RWPE2 (cell line): ENCODE measurements around the gene DOP1B.
A peak's percentile ranks its signal among the peaks of the same experiment; 100 is the strongest.

Experiments
- ATAC-seq: fragments of 200-7000 bp; cut with Tn5 transposase; 3 replicates; pipeline ENCODE4 v1.9.1; 2021; ENCODE audit warnings: low read depth
- DNase-seq: peaks from one replicate; pipeline ENCODE4 v3.0.0-alpha.2; 2020; ENCODE audit warnings: low spot score
- H3K27ac ChIP-seq: fragments of 450-650 bp; 2 replicates; pipeline ENCODE4 v1.5.1; 2017; ENCODE audit warnings: mild to moderate bottlenecking; ENCODE audit not compliant: poor library complexity, severe bottlenecking
- H3K27me3 ChIP-seq: fragments of 250-450 bp; sonication (Bioruptor Pico); 2 replicates; pipeline ENCODE4 v1.5.1; 2021; ENCODE audit warnings: mild to moderate bottlenecking, moderate library complexity; ENCODE audit not compliant: insufficient read depth, poor library complexity, severe bottlenecking
- H3K36me3 ChIP-seq: fragments of 250-450 bp; sonication (Bioruptor Pico); 2 replicates; pipeline ENCODE4 v1.5.1; 2020; ENCODE audit warnings: low read depth, mild to moderate bottlenecking, moderate library complexity
- H3K4me1 ChIP-seq: fragments of 250-450 bp; sonication (Bioruptor Pico); 2 replicates; pipeline ENCODE4 v1.5.1; 2021; ENCODE audit warnings: mild to moderate bottlenecking, moderate library complexity; ENCODE audit not compliant: insufficient read depth, poor library complexity, severe bottlenecking
- H3K4me3 ChIP-seq: fragments of 250-450 bp; sonication (Bioruptor Pico); 2 replicates; pipeline ENCODE4 v1.5.1; 2021; ENCODE audit warnings: mild to moderate bottlenecking, moderate library complexity; ENCODE audit not compliant: severe bottlenecking
- H3K9me3 ChIP-seq: fragments of 250-450 bp; sonication (Bioruptor Pico); 2 replicates; pipeline ENCODE4 v1.5.1; 2021; ENCODE audit warnings: mild to moderate bottlenecking, moderate library complexity; ENCODE audit not compliant: severe bottlenecking
- CTCF ChIP-seq: fragments of 450-650 bp; IDR thresholded peaks from one replicate; pipeline ENCODE4 v1.5.1; 2017; ENCODE audit warnings: mild to moderate bottlenecking, moderate library complexity; ENCODE audit not compliant: poor library complexity, severe bottlenecking

DOP1B gene

GRCh38 chr21:36115138-36115730, 41.4 kb upstream of the DOP1B start:
- no peak for TF ChIP-seq CTCF
- DNase-seq = no peak
- Histone ChIP-seq H3K36me3 (no peaks in the 10 kb centered on the region), H3K9me3 (no peaks in the 10 kb centered on the region), H3K4me3 (no peak overlapping the region), H3K4me1 (no peaks in the 10 kb centered on the region), H3K27me3 (no peaks in the 10 kb centered on the region), H3K27ac (no peak overlapping the region)
- no peak for ATAC-seq

GRCh38 chr21:36117286-36117741, 39.3 kb upstream of the DOP1B start:
- H3K36me3 ChIP-seq = no peaks in the 10 kb centered on the region
- DNase-seq (no peak), ATAC-seq (no peak)
- H3K9me3 ChIP-seq = no peaks in the 10 kb centered on the region
- H3K4me3 ChIP-seq = no peak overlapping the region
- no peak for TF ChIP-seq CTCF
- H3K27me3 ChIP-seq = no peaks in the 10 kb centered on the region
- no peaks in the 10 kb centered on the region for H3K4me1 ChIP-seq
- H3K27ac ChIP-seq = no peak overlapping the region

GRCh38 chr21:36120304-36120888, 36.2 kb upstream of the DOP1B start:
- Histone ChIP-seq H3K4me3 (no peak overlapping the region), H3K9me3 (no peaks in the 10 kb centered on the region), H3K27me3 (no peaks in the 10 kb centered on the region), H3K36me3 (no peaks in the 10 kb centered on the region), H3K4me1 (no peaks in the 10 kb centered on the region), H3K27ac (no peak overlapping the region)
- DNase-seq = no peak
- ATAC-seq = no peak
- no peak for TF ChIP-seq CTCF

GRCh38 chr21:36122977-36123376, 33.6 kb upstream of the DOP1B start:
- H3K27ac ChIP-seq = no peak overlapping the region
- ATAC-seq (no peak), DNase-seq (no peak)
- H3K4me3 ChIP-seq = no peak overlapping the region
- H3K4me1 ChIP-seq = peaks cover 12% of the 10 kb centered on the region
- no peaks in the 10 kb centered on the region for H3K9me3 ChIP-seq
- peak; percentile 41 for TF ChIP-seq CTCF
- no peaks in the 10 kb centered on the region for H3K36me3 ChIP-seq
- H3K27me3 ChIP-seq = no peaks in the 10 kb centered on the region

DNA sequence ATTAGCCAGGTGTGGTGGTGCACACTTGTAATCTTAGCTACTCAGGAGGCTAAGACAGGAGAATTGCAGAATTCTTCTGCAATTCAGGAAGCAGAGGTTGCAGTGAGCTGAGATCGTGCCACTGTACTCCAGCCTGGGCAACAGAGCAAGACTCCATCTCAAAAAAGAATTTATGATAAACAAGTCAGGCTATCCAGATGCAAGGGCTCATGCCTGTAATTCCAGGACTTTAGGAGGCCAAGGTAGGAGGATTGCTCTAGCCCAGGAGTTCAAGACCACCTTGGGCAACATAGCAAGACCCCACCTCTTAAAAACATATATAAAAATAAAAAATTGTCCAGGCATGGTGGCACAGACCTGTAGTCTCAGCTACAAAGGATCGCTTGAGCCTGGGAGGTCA, 32.2 kb upstream of the DOP1B start:
- DNase-seq (no peak), ATAC-seq (no peak)
- Histone ChIP-seq H3K4me3 (no peak overlapping the region), H3K4me1 (peaks cover 12% of the 10 kb centered on the region), H3K36me3 (no peaks in the 10 kb centered on the region), H3K27ac (no peak overlapping the region), H3K9me3 (no peaks in the 10 kb centered on the region), H3K27me3 (no peaks in the 10 kb centered on the region)
- TF ChIP-seq CTCF = no peak
